ENCODE results near the gene GPANK1. TPM values are rescaled to one million over a fixed set of nuclear protein-coding genes. Genes with fewer than 3 reads are reported as not detected.

GPANK1 gene
- total and polyA plus RNA-seq, 10 of the 15 experiments (the other 5 are each of a cell fraction or from before 2014, with no cell fraction given): 11.7 to 36.3 (median 17.5) TPM

- TF ChIP-seq SPI1 (IDR thresholded peaks at IDR 0.05; ENCODE audit: borderline replicate concordance, insufficient read depth, low read depth, low read length) (peak; percentile 75; the same call in 1 of the 2 replicates), SUZ12 (IDR thresholded peaks at IDR 0.05; ENCODE audit: unreplicated experiment) (no peak), EED (IDR thresholded peaks at IDR 0.05; ENCODE audit: low read depth) (no peak), ETV6 (conservative IDR thresholded peaks at IDR 0.05 in 1 of 2, IDR thresholded peaks at IDR 0.05 in 1 of 2; ENCODE audit: borderline replicate concordance in 1 of 2, low read depth in 1 of 2) (no peak), GABPA (IDR thresholded peaks at IDR 0.05; ENCODE audit: low read depth) (no peak; the same call in 1 of the 2 replicates), RAD51 (IDR thresholded peaks at IDR 0.05) (no peak), WRNIP1 (IDR thresholded peaks at IDR 0.05; ENCODE audit: borderline replicate concordance, low read depth, low read length) (no peak), BMI1 (IDR thresholded peaks at IDR 0.05; ENCODE audit: borderline replicate concordance) (no peak), TCF7 (IDR thresholded peaks at IDR 0.05; ENCODE audit: borderline replicate concordance) (0 out of 2 replicates have a peak, but pooled peaks have one; percentile 33), EP300 (IDR thresholded peaks at IDR 0.05; ENCODE audit: borderline replicate concordance in 1 of 2, control insufficient read depth in 1 of 2, low read depth in 2 of 2, low read length in 2 of 2) (peak; percentile 23 to 28; a peak in 2 of 4 replicates), BHLHE40 (IDR thresholded peaks at IDR 0.05; ENCODE audit: borderline replicate concordance in 1 of 2, low read depth in 2 of 2, low read length in 1 of 2) (peak; percentile 63 to 81), ZNF274 (IDR thresholded peaks at IDR 0.05; ENCODE audit: insufficient read depth, insufficient read length) (no peak)
- TF ChIP-seq, protein P1, sequence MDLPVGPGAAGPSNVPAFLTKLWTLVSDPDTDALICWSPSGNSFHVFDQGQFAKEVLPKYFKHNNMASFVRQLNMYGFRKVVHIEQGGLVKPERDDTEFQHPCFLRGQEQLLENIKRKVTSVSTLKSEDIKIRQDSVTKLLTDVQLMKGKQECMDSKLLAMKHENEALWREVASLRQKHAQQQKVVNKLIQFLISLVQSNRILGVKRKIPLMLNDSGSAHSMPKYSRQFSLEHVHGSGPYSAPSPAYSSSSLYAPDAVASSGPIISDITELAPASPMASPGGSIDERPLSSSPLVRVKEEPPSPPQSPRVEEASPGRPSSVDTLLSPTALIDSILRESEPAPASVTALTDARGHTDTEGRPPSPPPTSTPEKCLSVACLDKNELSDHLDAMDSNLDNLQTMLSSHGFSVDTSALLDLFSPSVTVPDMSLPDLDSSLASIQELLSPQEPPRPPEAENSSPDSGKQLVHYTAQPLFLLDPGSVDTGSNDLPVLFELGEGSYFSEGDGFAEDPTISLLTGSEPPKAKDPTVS (IDR thresholded peaks at IDR 0.05; ENCODE audit: low read depth, low read length): no peak
- TF ChIP-seq, protein P2, sequence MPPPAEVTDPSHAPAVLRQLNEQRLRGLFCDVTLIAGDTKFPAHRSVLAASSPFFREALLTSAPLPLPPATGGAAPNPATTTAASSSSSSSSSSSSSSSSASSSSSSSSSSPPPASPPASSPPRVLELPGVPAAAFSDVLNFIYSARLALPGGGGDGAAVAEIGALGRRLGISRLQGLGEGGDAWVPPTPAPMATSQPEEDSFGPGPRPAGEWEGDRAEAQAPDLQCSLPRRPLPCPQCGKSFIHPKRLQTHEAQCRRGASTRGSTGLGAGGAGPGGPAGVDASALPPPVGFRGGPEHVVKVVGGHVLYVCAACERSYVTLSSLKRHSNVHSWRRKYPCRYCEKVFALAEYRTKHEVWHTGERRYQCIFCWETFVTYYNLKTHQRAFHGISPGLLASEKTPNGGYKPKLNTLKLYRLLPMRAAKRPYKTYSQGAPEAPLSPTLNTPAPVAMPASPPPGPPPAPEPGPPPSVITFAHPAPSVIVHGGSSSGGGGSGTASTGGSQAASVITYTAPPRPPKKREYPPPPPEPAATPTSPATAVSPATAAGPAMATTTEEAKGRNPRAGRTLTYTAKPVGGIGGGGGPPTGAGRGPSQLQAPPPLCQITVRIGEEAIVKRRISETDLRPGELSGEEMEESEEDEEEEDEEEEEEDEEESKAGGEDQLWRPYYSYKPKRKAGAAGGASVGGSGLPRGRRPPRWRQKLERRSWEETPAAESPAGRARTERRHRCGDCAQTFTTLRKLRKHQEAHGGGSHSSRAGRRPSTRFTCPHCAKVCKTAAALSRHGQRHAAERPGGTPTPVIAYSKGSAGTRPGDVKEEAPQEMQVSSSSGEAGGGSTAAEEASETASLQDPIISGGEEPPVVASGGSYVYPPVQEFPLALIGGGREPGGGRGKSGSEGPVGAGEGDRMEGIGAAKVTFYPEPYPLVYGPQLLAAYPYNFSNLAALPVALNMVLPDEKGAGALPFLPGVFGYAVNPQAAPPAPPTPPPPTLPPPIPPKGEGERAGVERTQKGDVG (CRISPR knock-in tag; IDR thresholded peaks at IDR 0.05): no peak
- TF ChIP-seq, protein P3, sequence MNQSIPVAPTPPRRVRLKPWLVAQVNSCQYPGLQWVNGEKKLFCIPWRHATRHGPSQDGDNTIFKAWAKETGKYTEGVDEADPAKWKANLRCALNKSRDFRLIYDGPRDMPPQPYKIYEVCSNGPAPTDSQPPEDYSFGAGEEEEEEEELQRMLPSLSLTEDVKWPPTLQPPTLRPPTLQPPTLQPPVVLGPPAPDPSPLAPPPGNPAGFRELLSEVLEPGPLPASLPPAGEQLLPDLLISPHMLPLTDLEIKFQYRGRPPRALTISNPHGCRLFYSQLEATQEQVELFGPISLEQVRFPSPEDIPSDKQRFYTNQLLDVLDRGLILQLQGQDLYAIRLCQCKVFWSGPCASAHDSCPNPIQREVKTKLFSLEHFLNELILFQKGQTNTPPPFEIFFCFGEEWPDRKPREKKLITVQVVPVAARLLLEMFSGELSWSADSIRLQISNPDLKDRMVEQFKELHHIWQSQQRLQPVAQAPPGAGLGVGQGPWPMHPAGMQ (IDR thresholded peaks at IDR 0.05; ENCODE audit: borderline replicate concordance): no peak
- TF ChIP-seq, protein P4, sequence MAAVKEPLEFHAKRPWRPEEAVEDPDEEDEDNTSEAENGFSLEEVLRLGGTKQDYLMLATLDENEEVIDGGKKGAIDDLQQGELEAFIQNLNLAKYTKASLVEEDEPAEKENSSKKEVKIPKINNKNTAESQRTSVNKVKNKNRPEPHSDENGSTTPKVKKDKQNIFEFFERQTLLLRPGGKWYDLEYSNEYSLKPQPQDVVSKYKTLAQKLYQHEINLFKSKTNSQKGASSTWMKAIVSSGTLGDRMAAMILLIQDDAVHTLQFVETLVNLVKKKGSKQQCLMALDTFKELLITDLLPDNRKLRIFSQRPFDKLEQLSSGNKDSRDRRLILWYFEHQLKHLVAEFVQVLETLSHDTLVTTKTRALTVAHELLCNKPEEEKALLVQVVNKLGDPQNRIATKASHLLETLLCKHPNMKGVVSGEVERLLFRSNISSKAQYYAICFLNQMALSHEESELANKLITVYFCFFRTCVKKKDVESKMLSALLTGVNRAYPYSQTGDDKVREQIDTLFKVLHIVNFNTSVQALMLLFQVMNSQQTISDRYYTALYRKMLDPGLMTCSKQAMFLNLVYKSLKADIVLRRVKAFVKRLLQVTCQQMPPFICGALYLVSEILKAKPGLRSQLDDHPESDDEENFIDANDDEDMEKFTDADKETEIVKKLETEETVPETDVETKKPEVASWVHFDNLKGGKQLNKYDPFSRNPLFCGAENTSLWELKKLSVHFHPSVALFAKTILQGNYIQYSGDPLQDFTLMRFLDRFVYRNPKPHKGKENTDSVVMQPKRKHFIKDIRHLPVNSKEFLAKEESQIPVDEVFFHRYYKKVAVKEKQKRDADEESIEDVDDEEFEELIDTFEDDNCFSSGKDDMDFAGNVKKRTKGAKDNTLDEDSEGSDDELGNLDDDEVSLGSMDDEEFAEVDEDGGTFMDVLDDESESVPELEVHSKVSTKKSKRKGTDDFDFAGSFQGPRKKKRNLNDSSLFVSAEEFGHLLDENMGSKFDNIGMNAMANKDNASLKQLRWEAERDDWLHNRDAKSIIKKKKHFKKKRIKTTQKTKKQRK (IDR thresholded peaks at IDR 0.05; ENCODE audit: low read depth, low read length): no peak
Measured at GRCh38 chr6:31664790-31665500, at the start of gene GPANK1 (continued).

Data from GM12878 (cell line).